Left colon (tissue), 2 donors: ENCODE measurements around the gene SEPTIN5. TPM values are rescaled to one million over a fixed set of nuclear protein-coding genes. Genes with fewer than 3 reads are reported as not detected.

ENCODE experiments used
- ATAC-seq: fragments of 200-7000 bp; cut with Tn5 transposase; one replicate; pipeline ENCODE4 v1.9.1; 2020; ENCODE audit warnings: mild to moderate bottlenecking, moderate library complexity
- DNase-seq, 2 donors: peaks; one replicate each; pipeline ENCODE4 v3.0.0-alpha.2; 2020
- intact Hi-C, 2 donors: fragments of 100-400 bp; cut with DNase I in 1 of 2; cut with micrococcal nuclease in 1 of 2; formaldehyde crosslinking; loops; one replicate each; pipeline versions ENCODE4 v1.11.2 to v1.14.0; 2022; cut with DNase I, micrococcal nuclease
- total RNA-seq, 2 donors: library from RNA; stranded (reverse); fragmentation: NEBNext Ultra II Directional; extraction: Animal tissue kit (Norgen Biotek cat#: 25700); gene quantifications; one replicate each; pipeline ENCODE4 v1.2.1, GENCODE V29; 2021
- donor health status: DM: no; HTN: no; CAD: no.
- donor health status: DM: yes; HTN: yes; CAD: no.

The SEPTIN5 gene
- total RNA-seq, 2 donors from 2014 or later, result 4.4 to 4.6 TPM

DNA sequence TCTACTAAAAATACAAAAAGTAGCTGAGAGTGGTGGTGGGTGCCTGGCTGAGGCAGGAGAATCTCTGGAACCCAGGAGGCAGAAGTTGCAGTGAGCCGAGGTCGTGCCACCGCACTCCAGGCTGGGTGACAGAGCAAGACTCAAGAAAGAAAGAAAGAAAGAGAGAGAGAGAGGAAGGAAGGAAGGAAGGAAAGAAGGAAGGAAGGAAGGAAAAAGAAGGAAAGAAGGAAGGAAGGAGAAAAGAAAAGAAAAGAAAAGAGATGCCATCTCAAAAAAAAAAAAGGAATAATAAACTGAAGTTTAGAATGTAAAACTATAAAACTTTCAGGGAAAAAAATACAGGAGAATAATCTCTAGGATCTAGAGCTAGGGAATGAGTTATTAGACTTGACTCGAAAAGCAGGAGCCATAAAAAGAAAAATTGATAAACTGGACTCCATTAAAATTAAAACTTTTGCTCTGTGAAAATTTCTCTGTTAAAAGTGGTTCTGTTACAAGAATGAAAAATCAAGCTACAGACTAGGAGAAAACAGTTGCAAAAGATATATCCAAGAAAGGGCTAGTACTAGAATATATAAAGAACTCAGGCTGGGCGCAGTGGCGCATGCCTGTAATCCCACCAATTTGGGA, 13.4 kb upstream of the SEPTIN5 start:
- intact Hi-C loops, result no loop called here
- ATAC-seq (no peak), DNase-seq (no peak)

DNA sequence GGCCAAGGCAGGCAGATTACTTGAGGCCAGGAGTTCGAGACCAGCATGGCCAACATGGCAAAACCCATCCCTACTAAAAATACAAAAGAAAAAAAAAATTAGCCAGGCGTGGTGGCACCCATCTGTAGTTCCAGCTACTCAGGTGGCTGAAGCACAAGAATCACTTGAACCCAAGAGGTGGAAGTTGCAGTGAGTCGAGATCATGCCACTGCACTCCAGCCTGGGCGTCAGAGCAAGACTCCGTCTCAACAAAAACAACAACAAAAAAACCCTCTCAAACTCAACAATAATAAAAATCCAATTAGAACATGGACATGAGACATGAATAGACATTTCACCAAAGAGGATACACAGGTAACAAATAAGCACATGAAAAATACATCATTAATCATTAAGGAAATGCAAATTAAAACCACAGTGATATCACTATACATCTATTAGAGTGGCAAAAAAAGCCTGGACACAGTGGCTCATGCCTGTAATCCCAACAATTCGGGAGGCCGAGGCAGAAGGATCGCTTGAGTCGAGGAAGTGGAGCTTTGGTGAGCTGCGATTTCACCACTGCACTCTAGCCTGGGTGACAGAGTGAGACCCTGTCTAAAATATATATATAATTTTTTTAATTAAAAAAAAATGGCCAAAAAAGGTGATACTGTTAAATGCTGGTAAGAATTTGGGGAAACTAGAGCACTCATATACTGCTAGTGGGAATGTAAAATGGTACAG, 12.7 kb upstream of the SEPTIN5 start:
- DNase-seq (no peak), ATAC-seq (no peak)
- intact Hi-C loops, result no loop called here

DNA sequence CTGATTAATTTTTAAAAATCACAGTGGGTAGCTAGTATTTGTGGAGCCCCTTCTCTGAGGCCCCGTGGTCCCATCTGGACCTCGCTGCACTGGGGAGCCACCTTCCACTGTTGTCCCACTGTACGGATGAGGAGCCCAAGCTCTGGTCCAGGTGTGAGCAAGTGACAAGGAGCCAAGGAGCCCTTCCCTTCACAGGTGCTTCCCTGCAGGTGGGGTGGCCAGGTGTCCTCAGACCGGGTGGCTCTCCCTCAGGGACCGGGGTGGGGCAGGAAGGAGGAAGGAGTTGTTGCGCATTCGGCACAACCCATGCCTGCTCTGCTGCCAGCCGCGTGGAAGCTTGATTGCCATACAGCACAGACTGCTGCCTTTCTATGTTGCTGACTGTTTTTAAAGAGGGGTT, 10.4 kb upstream of the SEPTIN5 start:
- intact Hi-C loops, result no loop called here
- DNase-seq, result no peak
- ATAC-seq, result peak; percentile 75

DNA sequence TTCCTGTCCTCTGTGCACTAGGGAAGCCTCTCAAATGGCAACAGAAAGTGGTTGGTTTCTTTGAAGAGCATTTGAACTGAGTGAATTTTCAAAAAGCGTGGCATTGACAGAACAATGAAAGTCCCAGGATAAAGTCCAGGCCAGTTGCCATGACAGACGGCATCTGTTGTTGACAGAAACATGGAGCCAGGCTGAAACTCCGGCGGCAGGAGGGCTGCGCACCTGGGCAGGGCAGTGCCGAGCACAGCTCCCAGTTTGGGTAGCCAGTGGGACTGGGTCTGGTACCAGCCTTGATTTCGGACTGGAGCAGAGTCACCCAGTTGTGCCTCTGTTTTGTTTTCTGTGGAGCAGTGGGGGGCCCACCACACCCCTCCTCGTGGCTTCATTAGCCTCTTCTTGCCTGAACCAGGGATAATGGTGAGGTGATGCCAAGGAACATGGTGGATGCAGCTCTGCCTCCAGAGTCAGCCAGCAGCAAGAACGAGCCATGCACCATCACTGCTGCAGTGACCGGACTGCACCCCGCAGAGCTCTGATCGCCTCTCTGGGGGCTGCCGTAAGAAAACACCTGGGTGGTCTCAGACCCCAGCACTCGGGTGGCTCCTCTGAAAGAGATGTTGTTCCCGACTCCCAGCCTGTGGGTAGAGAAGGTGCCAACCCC, 9.8 kb upstream of the SEPTIN5 start:
- no peak for DNase-seq
- intact Hi-C loops, result no loop called here
- peak; percentile 52 for ATAC-seq

DNA sequence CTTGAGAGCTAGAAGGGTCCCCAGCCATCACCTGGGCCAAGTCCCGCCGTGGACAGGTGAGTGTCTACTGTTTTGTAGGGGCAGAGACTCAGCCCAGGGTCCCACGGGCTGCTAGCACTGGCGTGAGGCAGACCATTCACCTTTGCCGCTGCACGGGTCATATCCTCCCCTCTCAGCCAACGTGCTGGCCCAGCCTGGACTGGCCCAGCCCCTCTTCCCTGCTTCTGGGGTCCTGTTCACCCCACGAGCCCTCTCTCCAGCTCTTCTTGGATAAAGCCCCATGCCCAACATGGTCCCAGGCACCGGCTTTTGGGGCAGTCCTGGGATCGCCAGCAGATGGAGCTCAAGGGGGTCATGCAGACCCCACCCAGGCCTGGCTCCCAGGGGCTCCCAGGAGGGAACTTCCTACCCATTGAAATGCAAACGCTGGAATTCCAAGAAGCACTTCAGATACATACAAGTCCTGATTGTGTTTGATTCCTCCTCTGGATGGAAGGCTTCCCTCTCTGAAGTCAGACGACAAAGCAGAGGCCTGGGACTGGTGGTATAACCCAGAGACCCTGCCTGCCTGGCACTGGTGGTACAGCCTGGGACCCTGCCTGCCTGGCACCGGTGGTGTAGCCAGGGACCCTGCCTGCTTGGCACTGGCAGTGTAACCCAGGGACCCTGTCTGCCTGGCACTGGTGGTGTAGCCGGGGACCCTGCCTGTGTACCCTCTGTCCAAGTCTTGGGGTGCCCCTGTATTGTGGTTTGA, 8.9 kb upstream of the SEPTIN5 start:
- intact Hi-C loops, result no loop called here
- DNase-seq (no peak), ATAC-seq (no peak)

DNA sequence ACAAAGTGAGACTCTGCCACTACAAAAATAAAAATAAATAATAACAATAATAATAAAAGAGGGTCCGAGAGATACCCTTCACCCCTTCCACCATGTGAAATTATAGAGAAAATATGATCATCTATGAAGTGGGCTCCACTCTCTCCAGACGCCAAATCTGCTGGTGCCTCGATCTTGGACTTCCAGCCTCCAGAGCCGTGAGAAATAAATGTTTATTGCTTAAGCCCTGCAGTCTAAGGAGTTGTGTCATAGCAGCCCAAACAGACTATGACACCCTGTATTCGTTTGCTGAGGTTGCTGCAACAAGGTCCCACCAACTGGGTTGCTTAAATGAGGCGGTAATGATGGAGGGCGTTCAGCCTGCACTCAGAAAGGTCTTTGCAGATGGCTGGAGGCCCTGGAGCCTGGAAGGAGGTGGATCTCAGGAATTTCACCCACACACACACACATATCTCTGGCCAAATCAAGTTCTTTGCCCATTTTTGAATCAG, 7.6 kb upstream of the SEPTIN5 start:
- DNase-seq (no peak), ATAC-seq (no peak)
- intact Hi-C loops, result no loop called here

DNA sequence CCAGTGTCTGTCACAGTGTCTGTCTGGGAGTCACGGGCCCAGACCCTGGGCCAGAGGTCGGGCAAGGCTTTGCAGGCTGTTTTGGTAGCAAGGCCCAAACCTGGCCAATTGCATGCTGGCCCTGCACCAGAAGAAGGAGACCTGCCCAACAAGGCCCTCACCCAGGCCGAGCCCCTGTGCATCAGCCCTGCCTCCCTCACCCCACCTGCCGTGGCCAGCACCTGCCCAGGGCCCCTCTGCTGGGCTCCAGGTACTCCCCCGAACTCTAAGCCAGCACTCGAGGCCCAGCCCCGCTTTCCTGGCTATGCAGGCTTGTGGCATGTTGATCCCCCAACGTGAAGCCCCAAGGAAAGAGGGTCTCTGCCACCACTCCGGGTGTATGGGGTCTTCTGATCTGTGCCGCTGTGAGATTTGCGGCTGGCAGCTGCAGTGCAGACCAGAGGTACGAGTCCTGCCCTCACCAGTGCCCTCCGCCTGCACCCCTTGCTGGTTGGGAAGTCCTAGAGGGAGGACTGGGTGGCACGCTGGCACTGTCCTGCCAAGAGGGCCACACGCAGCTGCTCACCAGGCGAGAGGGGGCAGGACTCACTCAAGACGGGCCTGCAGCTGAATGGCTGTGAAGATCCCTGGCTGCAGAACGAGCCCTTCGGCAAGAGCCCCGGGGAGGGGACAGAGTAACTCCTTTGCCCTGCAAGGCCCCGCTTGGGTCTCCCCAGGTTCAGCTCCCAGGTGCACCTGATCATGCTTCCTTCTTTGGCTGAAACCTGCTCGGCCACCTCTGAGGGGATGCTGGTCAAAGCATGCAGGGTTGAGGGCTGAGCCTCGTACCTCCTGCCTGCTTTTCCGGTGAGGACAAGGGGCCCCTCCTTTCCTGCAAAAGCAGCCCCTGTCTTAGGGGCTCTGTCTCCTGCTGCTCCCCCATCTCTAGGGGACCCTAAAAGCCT, 6.7 kb upstream of the SEPTIN5 start:
- ATAC-seq (no peak), DNase-seq (no peak)
- intact Hi-C loops, result no loop called here

DNA sequence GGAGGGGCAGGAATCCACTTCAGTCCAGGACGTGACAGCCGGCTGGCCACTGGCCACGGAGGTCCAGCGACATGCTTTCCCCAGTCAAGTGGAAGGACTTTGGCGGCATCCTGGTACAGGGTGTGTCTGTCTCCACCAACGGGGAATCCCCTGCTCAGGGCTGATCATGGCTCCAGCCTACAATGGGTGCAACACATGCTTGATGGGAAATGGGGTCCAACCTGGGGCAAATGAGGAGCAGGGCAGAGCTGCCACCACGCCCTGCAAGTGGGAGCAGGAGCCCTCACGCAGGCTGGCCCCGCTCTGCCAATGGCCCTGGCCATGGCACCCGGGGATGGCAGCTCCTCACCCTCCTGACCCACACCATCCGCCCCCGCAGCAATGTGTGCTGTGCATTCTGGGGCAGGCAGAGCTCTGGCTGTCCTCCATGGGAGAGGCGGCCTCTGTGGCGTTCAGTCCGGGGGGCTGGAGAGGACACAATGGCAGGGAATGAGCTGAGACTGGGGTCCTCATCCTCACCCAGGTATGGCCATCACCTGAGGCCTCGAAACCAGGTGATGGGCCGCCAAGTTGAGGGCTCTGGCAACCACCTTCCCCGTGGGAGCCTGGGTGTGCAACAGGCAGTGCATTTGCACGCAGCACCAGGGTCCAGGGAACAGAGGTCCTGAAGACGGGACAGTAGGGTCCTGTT, 5.8 kb upstream of the SEPTIN5 start:
- peak; percentile 40 for ATAC-seq
- intact Hi-C loops, result no loop called here
- DNase-seq, result peak in 1 of 2 donors; percentile 14

DNA sequence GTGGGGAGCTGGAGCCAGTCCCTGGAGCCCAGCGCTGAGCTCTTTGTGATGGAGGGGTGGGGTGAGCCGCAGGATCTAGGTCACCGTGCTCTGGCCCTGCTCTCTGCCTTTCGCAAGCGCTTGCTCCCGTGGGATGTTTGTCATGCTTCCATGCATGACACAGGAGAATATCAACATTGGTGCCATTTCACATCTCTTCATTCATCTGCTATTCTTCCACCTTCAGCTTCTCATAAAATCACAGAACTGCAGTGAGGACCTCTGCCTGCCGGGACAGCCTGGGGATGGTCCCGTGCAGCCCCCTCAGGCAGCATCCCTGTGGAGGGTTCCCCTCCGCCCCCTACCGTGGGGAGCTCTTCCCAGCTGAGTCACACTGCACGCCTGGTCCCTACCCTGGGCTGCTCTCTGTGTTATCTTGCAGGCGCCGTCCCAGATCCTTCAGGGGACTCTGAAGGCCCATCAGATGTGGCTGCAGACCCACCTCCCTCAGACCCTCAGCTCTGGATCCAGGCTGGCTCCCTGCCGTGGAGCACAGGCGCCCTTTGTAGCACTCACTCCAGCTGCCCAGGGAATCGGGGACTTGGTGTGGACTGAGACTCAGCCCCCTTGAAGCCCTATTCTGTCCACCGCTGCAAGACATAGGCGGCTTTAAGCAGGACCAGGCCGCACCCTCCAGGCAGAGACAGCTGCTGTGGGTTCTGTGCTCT, 5.1 kb upstream of the SEPTIN5 start:
- intact Hi-C loops, result no loop called here
- ATAC-seq (no peak), DNase-seq (peak in 1 of 2 donors; percentile 16)

DNA sequence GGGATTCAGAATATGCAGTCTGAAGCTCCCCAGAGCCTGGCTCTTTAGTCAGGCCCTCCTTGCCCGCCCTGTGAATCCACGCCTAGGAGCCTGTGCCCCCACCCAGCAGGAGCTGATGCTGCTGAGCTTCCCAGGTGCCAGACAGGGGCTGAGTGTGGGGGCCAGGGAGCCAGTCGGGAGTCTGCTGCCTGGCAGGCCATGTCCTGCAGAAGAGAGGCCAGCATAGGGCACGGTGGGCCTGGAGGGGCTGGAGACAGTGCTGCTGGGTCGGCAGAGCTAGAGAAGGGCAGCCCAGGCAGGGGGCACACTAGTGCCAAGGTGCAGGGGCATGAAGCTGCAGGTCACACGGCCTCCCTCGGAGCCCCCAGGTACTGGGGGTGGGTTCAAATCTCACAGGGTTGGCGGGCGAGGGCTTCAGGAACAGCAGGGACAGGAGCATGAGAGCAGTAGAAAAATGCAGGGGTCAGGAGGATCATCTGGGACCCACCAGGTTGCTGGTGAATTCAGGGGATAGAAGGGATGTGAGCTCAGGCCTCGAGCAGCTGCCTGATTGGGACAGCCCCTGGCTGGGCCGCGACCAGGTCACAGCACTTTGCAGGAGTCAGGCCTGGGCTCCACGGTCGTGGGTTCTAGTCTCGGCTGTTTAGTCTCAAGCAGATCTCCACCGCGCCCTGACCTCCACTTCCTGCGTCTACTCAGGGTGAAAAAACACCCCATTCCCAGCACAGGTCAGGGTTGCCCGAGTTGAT, 4.1 kb upstream of the SEPTIN5 start:
- intact Hi-C loops, result no loop called here
- peak in 1 of 2 donors; percentile 1 for DNase-seq

DNA sequence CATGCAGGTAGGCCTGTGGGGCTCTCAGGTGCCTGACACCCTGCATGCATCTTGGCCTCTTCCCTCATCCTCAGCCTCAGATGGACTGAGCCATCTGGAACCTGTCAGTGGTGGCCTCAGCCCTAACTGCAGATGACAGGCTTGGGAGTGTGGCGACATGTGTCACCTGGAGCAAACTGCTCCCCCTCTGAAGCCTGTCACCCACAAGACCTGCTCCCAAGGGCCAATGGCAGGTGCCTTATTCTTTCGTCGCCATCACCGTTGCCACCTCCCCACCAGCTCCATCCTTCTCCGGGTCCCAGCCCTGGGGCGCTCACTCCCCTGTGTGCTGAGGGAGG, 3.6 kb upstream of the SEPTIN5 start:
- no peak for DNase-seq
- intact Hi-C loops, result no loop called here
- no peak for ATAC-seq

More for the DNA sequence above, 4.1 kb upstream of the SEPTIN5 start:
- ATAC-seq, result no peak

DNA sequence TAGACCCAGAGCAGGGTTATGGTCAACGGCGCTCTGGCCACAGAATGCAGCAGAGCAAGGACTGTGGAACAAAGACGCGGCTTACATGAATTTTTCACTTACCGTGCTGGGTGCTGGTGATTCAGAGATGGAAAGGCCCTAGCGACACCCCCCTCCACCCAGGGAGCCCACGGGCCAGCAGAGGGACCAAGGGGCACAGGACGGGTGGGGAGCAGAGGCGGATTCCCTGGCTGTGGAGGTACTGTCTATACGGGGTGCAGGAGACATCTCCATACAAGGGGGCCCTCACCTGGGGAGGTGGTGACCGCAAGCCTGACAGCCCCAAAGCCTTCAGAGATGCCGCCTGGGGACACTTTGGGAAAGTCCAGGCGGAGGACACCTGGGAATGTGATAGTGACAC, 1.1 kb upstream of the SEPTIN5 start:
- ATAC-seq, result no peak
- DNase-seq, result no peak
- intact Hi-C loops, result no loop called here

DNA sequence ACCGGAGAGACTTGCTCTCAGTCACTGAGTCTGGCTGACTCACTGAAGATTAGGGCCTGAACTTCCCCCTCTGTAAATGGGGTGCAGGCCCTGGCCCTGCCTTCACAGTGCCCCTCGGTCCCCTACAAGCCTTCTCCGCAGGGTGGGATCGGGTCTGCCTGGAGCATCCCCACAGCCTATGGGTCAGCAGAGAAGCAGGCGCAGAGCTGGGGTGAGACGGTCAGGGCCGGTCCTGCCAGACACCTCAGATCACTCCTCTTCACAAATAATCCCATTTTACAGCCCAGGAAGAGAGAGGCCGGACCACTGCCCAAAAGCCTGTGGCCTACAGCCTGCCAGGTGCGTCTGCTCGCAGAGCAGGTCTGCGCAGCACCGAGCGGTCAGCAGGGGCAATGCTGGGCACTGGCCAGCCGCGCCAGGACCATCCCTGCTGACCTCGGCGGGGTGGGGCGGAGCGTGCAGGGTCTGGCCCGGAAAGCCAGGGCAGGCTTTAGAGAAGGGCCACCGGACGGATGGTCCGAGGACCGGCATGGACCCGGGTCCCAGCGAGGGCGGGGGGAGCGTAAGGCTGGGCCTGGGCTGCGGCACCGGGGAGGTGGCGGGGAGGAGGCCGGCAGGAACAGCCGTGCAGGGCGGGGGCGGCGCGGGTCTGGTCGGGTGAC, 522 bp upstream of the SEPTIN5 start:
- DNase-seq, result no peak
- intact Hi-C loops, result no loop called here

DNA sequence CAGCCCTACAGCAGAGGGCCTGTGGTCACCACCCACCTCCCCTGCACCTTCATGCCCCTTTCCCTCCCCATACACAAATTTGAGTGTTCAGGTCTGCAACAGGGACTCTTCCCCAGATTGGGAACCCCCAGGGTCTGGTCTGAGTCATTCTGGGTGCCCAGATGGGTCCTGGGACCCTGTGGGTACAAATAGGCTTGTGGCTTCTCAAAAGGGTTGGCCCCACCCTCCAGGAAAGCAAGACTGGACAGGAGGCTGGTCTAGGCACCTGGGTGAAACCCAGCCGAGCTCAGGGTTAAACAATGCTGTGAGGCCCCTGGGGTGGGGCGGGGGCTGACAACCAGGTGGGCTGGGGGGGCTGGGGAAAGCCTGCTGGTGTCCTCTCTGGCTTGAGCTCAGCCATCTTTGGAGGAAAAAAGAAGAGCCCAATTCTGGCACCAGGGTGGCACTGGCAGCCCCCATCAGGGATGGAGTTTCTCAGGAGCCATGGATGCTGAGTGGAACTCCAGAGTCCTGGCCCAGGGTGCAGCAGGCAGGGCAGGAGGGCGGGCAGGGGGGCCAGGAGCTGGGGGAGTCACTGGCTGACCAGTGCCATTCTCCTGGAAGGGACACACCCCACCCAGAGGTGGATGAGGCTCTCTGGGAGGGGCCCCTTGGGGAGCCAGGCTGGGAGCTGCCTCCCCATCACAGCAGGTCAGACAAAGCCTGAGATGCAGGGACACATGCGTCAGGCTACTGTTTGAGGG, 1.1 kb downstream of the SEPTIN5 start:
- intact Hi-C loops, result no loop called here
- DNase-seq, result no peak
- ATAC-seq, result no peak

More for the DNA sequence above, 522 bp upstream of the SEPTIN5 start:
- ATAC-seq, result no peak

DNA sequence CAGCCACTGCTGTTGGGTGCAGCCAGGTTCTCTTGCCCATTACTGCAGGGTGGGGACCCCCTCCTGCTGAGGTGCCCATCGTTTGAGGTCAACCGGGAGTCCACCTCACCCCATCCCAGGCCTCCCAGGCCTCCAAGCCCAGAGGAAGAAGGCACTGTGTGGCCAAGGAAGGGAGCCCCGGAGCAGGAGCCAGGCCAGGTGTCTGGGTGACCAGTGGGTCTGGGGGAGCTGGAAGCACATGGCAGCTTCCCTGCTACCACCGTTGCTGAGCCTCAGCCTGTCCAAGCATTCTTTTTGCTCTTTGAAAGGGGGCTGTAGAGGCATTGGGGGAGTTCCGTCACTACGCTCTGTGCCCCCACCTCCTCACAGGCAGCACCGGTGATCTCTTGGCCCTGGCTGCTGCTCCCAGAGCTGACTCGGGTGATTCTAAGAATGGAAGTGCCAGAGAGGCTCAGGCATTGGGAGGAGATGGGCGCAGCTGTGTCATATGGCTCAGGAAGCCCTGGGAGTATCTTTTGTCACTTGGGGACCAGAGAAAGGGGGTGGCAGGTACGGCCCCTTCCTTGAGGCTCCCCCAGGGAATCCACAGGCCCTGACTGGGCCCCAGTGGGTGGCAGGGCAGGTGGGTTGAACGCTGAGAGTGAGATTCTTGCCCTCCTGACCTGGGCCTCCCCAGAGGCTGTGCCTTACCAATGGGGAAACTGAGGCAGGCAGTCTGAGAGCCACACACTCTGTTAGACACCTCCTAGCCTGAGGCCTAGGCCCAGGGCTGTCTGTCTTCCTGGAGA, 1.9 kb downstream of the SEPTIN5 start:
- ATAC-seq (no peak), DNase-seq (no peak)
- intact Hi-C loops, result loop anchor here in 1 of 2 donors (2.0 kb wide), 1 partner anchor 35 kb away; no protein-coding TSS in a partner anchor
